H1 (cell line): Measurements from ENCODE around the gene TMEM221. TPM values are rescaled to one million over a fixed set of nuclear protein-coding genes. Genes with fewer than 3 reads are reported as not detected.

Source experiments
- ASH2L ChIP-seq: fragments of 200-600, 300-600 bp; sonication (generic); IDR thresholded peaks from one replicate; pipeline ENCODE4 v1.7.1; 2017; ENCODE audit warnings: low read length
- BACH1 ChIP-seq: IDR thresholded peaks from 2 replicates; pipeline ENCODE4 v1.6.1; 2012; ENCODE audit warnings: low read length, improper control_type of control experiment
- BCL11A ChIP-seq, 2 experiments: IDR thresholded peaks; one replicate each; pipeline ENCODE4 v1.6.1; 2011; ENCODE audit warnings: low read depth in 2 of 2, low read length in 2 of 2, mild to moderate bottlenecking in 2 of 2
- BRCA1 ChIP-seq: IDR thresholded peaks from 2 replicates; pipeline ENCODE4 v1.6.1; 2012; ENCODE audit warnings: low read depth, low read length, improper control_type of control experiment
- CBX5 ChIP-seq: fragments of 300-800, 300-1000 bp; sonication (generic); IDR thresholded peaks from 2 replicates; pipeline ENCODE4 v1.7.1; 2016; ENCODE audit warnings: antibody characterized with exemption, low read length, low read depth
- CHD2 ChIP-seq: IDR thresholded peaks from 2 replicates; pipeline ENCODE4 v1.6.1; 2012; ENCODE audit warnings: low read length, improper control_type of control experiment
- EZH2 ChIP-seq: fragments of 200-600 bp; sonication (generic); IDR thresholded peaks from 2 replicates; pipeline ENCODE4 v1.7.1; 2012; ENCODE audit warnings: low read depth, mild to moderate bottlenecking, moderate library complexity, low read length, inconsistent platforms; ENCODE audit not compliant: severe bottlenecking
- HDAC2 ChIP-seq, 2 experiments: fragments of 300-600 bp in 1 of 2; sonication (generic) in 1 of 2; IDR thresholded peaks; 2 replicates each; pipeline ENCODE4 v1.6.1; 2011 to 2012; ENCODE audit warnings: low read depth in 2 of 2, low read length in 2 of 2, mild to moderate bottlenecking in 2 of 2, moderate library complexity in 2 of 2, borderline replicate concordance in 1 of 2, inconsistent platforms in 1 of 2
- HDAC6 ChIP-seq: IDR thresholded peaks from one replicate; pipeline ENCODE4 v1.7.1; 2012; ENCODE audit warnings: low read depth, mild to moderate bottlenecking, inconsistent platforms, low read length, moderate library complexity
- KDM1A ChIP-seq: fragments of 200-600, 300-600 bp; sonication (generic); IDR thresholded peaks from 2 replicates; pipeline ENCODE4 v1.7.1; 2016; ENCODE audit warnings: mild to moderate bottlenecking, low read length, borderline replicate concordance
- NANOG ChIP-seq: IDR thresholded peaks from 2 replicates; pipeline ENCODE4 v1.6.1; 2011; ENCODE audit warnings: low read length, low read depth, mild to moderate bottlenecking, inconsistent platforms; ENCODE audit not compliant: insufficient read depth, poor library complexity, severe bottlenecking
- POLR2AphosphoS5 ChIP-seq: IDR thresholded peaks from 2 replicates; pipeline ENCODE4 v1.6.1; 2011; ENCODE audit warnings: low read depth, low read length
- RBBP5 ChIP-seq: IDR thresholded peaks from 2 replicates; pipeline ENCODE4 v1.7.1; 2012; ENCODE audit warnings: low read depth, mild to moderate bottlenecking, inconsistent platforms, low read length, moderate library complexity, borderline replicate concordance
- RFX5 ChIP-seq: IDR thresholded peaks from 2 replicates; pipeline ENCODE4 v1.6.1; 2011; ENCODE audit warnings: low read depth, low read length, improper control_type of control experiment, borderline replicate concordance
- SAP30 ChIP-seq: fragments of 300-600 bp; sonication (generic); IDR thresholded peaks from 2 replicates; pipeline ENCODE4 v1.7.1; 2012; ENCODE audit warnings: low read length, moderate library complexity, mild to moderate bottlenecking, inconsistent platforms; ENCODE audit not compliant: insufficient read depth, insufficient replicate concordance
- SIN3A ChIP-seq, 2 experiments: IDR thresholded peaks in 1 of 2; conservative IDR thresholded peaks in 1 of 2; 2 replicates each; pipeline ENCODE4 v1.6.1; 2011 to 2012; ENCODE audit warnings: low read length in 2 of 2, improper control_type of control experiment in 1 of 2, low read depth in 1 of 2, mild to moderate bottlenecking in 1 of 2
- SP1 ChIP-seq: IDR thresholded peaks from 2 replicates; pipeline ENCODE4 v1.6.1; 2011; ENCODE audit warnings: low read depth, low read length
- SP2 ChIP-seq: IDR thresholded peaks from 2 replicates; pipeline ENCODE4 v1.6.1; 2012; ENCODE audit warnings: mild to moderate bottlenecking, low read length, inconsistent platforms
- TAF1 ChIP-seq: IDR thresholded peaks from 2 replicates; pipeline ENCODE4 v1.6.1; 2011; ENCODE audit warnings: mild to moderate bottlenecking, low read depth, low read length
- TAF7 ChIP-seq: optimal IDR thresholded peaks from 2 replicates; pipeline ENCODE3; 2011; ENCODE audit warnings: low read depth, mild to moderate bottlenecking, inconsistent platforms, low read length, moderate library complexity, borderline replicate concordance
- TBP ChIP-seq: IDR thresholded peaks from 2 replicates; pipeline ENCODE4 v1.6.1; 2011; ENCODE audit warnings: low read depth, low read length, improper control_type of control experiment
- TCF12 ChIP-seq: IDR thresholded peaks from 2 replicates; pipeline ENCODE4 v1.6.1; 2011; ENCODE audit warnings: low read depth, mild to moderate bottlenecking, low read length
- TEAD4 ChIP-seq: IDR thresholded peaks from 2 replicates; pipeline ENCODE4 v1.6.1; 2012; ENCODE audit warnings: low read depth, low read length, inconsistent platforms, mixed read lengths
- polyA plus RNA-seq, 7 experiments: library from polyadenylated mRNA; depleted of rRNA in 3 of 7; stranded (reverse) in 5 of 7; unstranded in 2 of 7; fragments of >200 nt in 5 of 7; fragments of 200-250 nt in 2 of 7; gene quantifications; 1 replicate in 5 of 7; 2 replicates in 1 of 7; 4 replicates in 1 of 7; pipeline versions ENCODE4 v1.2.1 to v1.2.3, GENCODE V29; 2011 to 2013; ENCODE audit warnings: missing spikeins in 2 of 7, mixed read lengths in 2 of 7
- total RNA-seq: library from RNA; stranded (reverse); fragmentation: NEBNext Ultra II Directional; extraction: Animal tissue kit (Norgen Biotek cat#: 25700); gene quantifications from 2 replicates; pipeline ENCODE4 v1.2.1, GENCODE V29; 2021
- TF ChIP-seq, protein P1 (sequence below): IDR thresholded peaks from 2 replicates; pipeline ENCODE4 v1.6.1; 2012; ENCODE audit warnings: low read length, inconsistent platforms

The TMEM221 gene
- total and polyA plus RNA-seq, 2 of the 8 experiments (the other 6 are each of a cell fraction or from before 2014, with no cell fraction given), result 1.4 to 2.0 TPM

GRCh38 chr19:17394891-17395415, 53.5 kb downstream of the TMEM221 start (continued):
- TF ChIP-seq TCF12 (0 out of 2 replicates have a peak, but pooled peaks have one; percentile 36), NANOG (no peak), TBP (no peak), POLR2AphosphoS5 (peak; percentile 67; the same call in 1 of the 2 replicates), BRCA1 (no peak), HDAC2 (IDR thresholded peaks at IDR 0.05; ENCODE audit: borderline replicate concordance in 1 of 2, low read depth in 2 of 2, low read length in 2 of 2) (peak in 1 of 2 experiments; percentile 77; a peak in 2 of 4 replicates), TAF7 (no peak), RFX5 (no peak), ASH2L (no peak), HDAC6 (no peak), CHD2 (no peak), CBX5 (no peak), BACH1 (no peak), SIN3A (conservative IDR thresholded peaks at IDR 0.05 in 1 of 2, IDR thresholded peaks at IDR 0.05 in 1 of 2; ENCODE audit: low read depth in 1 of 2, low read length in 2 of 2) (0 out of 4 replicates have a peak, but pooled peaks of 1 of the 2 experiments have one; percentile 56), SP2 (no peak), SAP30 (no peak), TAF1 (no peak), SP1 (peak; percentile 50; the same call in 1 of the 2 replicates), RBBP5 (no peak), EZH2 (no peak), BCL11A (IDR thresholded peaks at IDR 0.05; ENCODE audit: low read depth in 2 of 2, low read length in 2 of 2) (no peak), KDM1A (peak; percentile 97; the same call in 1 of the 2 replicates), TEAD4 (no peak)
- TF ChIP-seq, protein P1, sequence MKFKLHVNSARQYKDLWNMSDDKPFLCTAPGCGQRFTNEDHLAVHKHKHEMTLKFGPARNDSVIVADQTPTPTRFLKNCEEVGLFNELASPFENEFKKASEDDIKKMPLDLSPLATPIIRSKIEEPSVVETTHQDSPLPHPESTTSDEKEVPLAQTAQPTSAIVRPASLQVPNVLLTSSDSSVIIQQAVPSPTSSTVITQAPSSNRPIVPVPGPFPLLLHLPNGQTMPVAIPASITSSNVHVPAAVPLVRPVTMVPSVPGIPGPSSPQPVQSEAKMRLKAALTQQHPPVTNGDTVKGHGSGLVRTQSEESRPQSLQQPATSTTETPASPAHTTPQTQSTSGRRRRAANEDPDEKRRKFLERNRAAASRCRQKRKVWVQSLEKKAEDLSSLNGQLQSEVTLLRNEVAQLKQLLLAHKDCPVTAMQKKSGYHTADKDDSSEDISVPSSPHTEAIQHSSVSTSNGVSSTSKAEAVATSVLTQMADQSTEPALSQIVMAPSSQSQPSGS, result no peak
